GM12878 (cell line): Measurements from ENCODE around the gene BEGAIN. TPM values are rescaled to one million over a fixed set of nuclear protein-coding genes. Genes with fewer than 3 reads are reported as not detected.

ENCODE experiments used
- ASH2L ChIP-seq: fragments of 300-600, 200-600 bp; sonication (generic); IDR thresholded peaks from 2 replicates; pipeline ENCODE4 v1.6.1; 2017; ENCODE audit warnings: low read depth, mild to moderate bottlenecking, borderline replicate concordance
- BCL3 ChIP-seq: IDR thresholded peaks from 2 replicates; pipeline ENCODE4 v1.6.1; 2011; ENCODE audit warnings: borderline replicate concordance, low read depth, mild to moderate bottlenecking, moderate library complexity, low read length; ENCODE audit not compliant: insufficient read depth, poor library complexity, severe bottlenecking
- BRCA1 ChIP-seq: IDR thresholded peaks from 2 replicates; pipeline ENCODE4 v1.6.1; 2011; ENCODE audit warnings: low read depth, low read length, improper control_type of control experiment
- CEBPZ ChIP-seq: fragments of 150-350 bp; IDR thresholded peaks from 2 replicates; pipeline ENCODE4 v1.6.1; 2016; ENCODE audit warnings: low read depth, low read length
- HCFC1 ChIP-seq: fragments of 150-350 bp; IDR thresholded peaks from 2 replicates; pipeline ENCODE4 v1.6.1; 2014; ENCODE audit warnings: low read length
- IKZF1 ChIP-seq: fragments of 450-650 bp; conservative IDR thresholded peaks from 2 replicates; pipeline ENCODE4 v1.6.1; 2017; ENCODE audit warnings: antibody characterized with exemption, mild to moderate bottlenecking
- NR2C1 ChIP-seq: fragments of 450-650 bp; IDR thresholded peaks from 2 replicates; pipeline ENCODE4 v1.6.1; 2017; ENCODE audit warnings: antibody characterized with exemption, mild to moderate bottlenecking, moderate library complexity
- PBX3 ChIP-seq: IDR thresholded peaks from 2 replicates; pipeline ENCODE4 v1.6.1; 2011; ENCODE audit warnings: mild to moderate bottlenecking, low read depth, low read length, moderate library complexity; ENCODE audit not compliant: insufficient replicate concordance
- PML ChIP-seq: IDR thresholded peaks from 2 replicates; pipeline ENCODE4 v1.6.1; 2012; ENCODE audit warnings: low read length, inconsistent platforms
- POU2F2 ChIP-seq: IDR thresholded peaks from 3 replicates; pipeline ENCODE4 v1.6.1; 2011; ENCODE audit warnings: low read depth, mild to moderate bottlenecking, low read length, borderline replicate concordance
- SMARCA5 ChIP-seq: fragments of 450-650 bp; IDR thresholded peaks from 2 replicates; pipeline ENCODE4 v1.6.1; 2017; ENCODE audit warnings: mild to moderate bottlenecking
- ZBTB11 ChIP-seq: fragments of 450-650 bp; formaldehyde crosslinking; IDR thresholded peaks from 2 replicates; pipeline ENCODE4 v1.5.0; 2022; ENCODE audit warnings: mild to moderate bottlenecking, missing genetic modification characterization
- polyA plus RNA-seq, 11 experiments: library from polyadenylated mRNA; depleted of rRNA in 4 of 11; unstranded in 6 of 11; stranded (reverse) in 5 of 11; fragments of >200 nt; fragmentation: Nextera tagmentation in 4 of 11; fragmentation: Illumina TruSeq in 1 of 11; extraction: Ambion mirVana in 4 of 11; extraction: Trizol in 1 of 11; gene quantifications; 1 replicate in 1 of 11; 2 replicates in 10 of 11; pipeline versions ENCODE4 v1.2.1 to v1.2.3, GENCODE V29; 2011 to 2016; ENCODE audit warnings: inconsistent platforms in 2 of 11, missing spikeins in 2 of 11, low read depth in 1 of 11
- total RNA-seq, 4 experiments: library from RNA; depleted of rRNA in 3 of 4; stranded (reverse); fragments of >200 nt in 3 of 4; fragmentation: Illumina TruSeq in 1 of 4; extraction: Trizol in 1 of 4; gene quantifications; 2 replicates each; pipeline versions ENCODE4 v1.2.1 to v1.2.3, GENCODE V29; 2013 to 2021

BEGAIN gene
- total and polyA plus RNA-seq, 10 of the 15 experiments (the other 5 are each of a cell fraction or from before 2014, with no cell fraction given), result 0.01 to 0.31 (median 0.06) TPM; not detected in 5

- no peak for TF ChIP-seq ASH2L
- TF ChIP-seq SMARCA5, result no peak
- TF ChIP-seq BRCA1, result no peak
- no peak for TF ChIP-seq NR2C1
- TF ChIP-seq CEBPZ, result no peak
- no peak for TF ChIP-seq IKZF1
- TF ChIP-seq BCL3, result no peak
- no peak for TF ChIP-seq POU2F2
- TF ChIP-seq PBX3, result no peak
- no peak for TF ChIP-seq PML
- TF ChIP-seq ZBTB11 (CRISPR knock-in tag), result no peak
- no peak for TF ChIP-seq HCFC1
These were observed 63.9 kb downstream of the BEGAIN start (continued) for GRCh38 chr14:100523131-100523842.
